Heart left ventricle (tissue), 16 donors: ENCODE results near the gene CSH2. TPM values are rescaled to one million over a fixed set of nuclear protein-coding genes. Genes with fewer than 3 reads are reported as not detected.
"Not testable (repeated sequence)": the region's sequence is repeated elsewhere in the genome, so short reads cannot be mapped to it uniquely, and the experiment has no call there.

ENCODE experiments used
- ATAC-seq, 4 donors: fragments of 200-7000 bp; cut with Tn5 transposase; one replicate each; pipeline ENCODE4 v1.9.1; 2020 to 2022; ENCODE audit warnings: moderate library complexity in 4 of 4, mild to moderate bottlenecking in 3 of 4, moderate number of reproducible peaks in 1 of 4
- DNase-seq, 5 donors: peaks; one replicate each; pipeline ENCODE4 v3.0.0-alpha.2; 2020
- H3K27ac ChIP-seq, 12 donors: fragments of 200-600 bp; sonication (generic) in 4 of 12; one replicate each; pipeline versions ENCODE4 v1.5.0 to v1.8.0; 2016 to 2022; ENCODE audit warnings: mild to moderate bottlenecking in 2 of 12
- H3K27me3 ChIP-seq, 9 donors: fragments of 200-600 bp; sonication (generic) in 2 of 9; one replicate each; pipeline versions ENCODE4 v1.5.1 to v1.8.0; 2016 to 2022; ENCODE audit warnings: mild to moderate bottlenecking in 3 of 9
- H3K36me3 ChIP-seq, 9 donors: fragments of 200-600 bp; sonication (generic) in 2 of 9; one replicate each; pipeline versions ENCODE4 v1.5.0 to v1.8.0; 2018 to 2022; ENCODE audit warnings: mild to moderate bottlenecking in 2 of 9
- H3K4me1 ChIP-seq, 12 donors: fragments of 200-600 bp; sonication (generic) in 4 of 12; one replicate each; pipeline versions ENCODE4 v1.5.0 to v1.8.0; 2016 to 2022; ENCODE audit warnings: mild to moderate bottlenecking in 3 of 12
- H3K4me3 ChIP-seq, 12 donors: fragments of 200-600 bp; sonication (generic) in 4 of 12; one replicate each; pipeline versions ENCODE4 v1.5.0 to v1.8.0; 2017 to 2022; ENCODE audit warnings: mild to moderate bottlenecking in 9 of 12, moderate library complexity in 4 of 12
- H3K9me3 ChIP-seq, 12 donors: fragments of 200-600 bp; sonication (generic) in 4 of 12; one replicate each; pipeline versions ENCODE4 v1.5.0 to v1.8.0; 2016 to 2022; ENCODE audit warnings: mild to moderate bottlenecking in 1 of 12
- CTCF ChIP-seq, 12 donors: fragments of 200-600 bp; sonication (generic) in 4 of 12; IDR thresholded peaks; one replicate each; pipeline versions ENCODE4 v1.5.0 to v1.8.0; 2018 to 2022; ENCODE audit warnings: antibody characterized with exemption in 12 of 12, mild to moderate bottlenecking in 5 of 12
- POLR2A ChIP-seq, 2 donors: fragments of 450-650 bp; IDR thresholded peaks; one replicate each; pipeline ENCODE4 v1.6.1; 2017; ENCODE audit warnings: antibody characterized with exemption in 2 of 2, mild to moderate bottlenecking in 2 of 2, moderate library complexity in 2 of 2
- WGBS, 4 donors: extraction: QIAGEN DNeasy Blood & Tissue Kit in 2 of 4; methylation state at CpG; one replicate each; pipeline versions ENCODE4 v1.1.5 to v1.1.7; 2013 to 2018; 5-methylcytosine and 5-hydroxymethylcytosine counted together
- intact Hi-C, 10 donors: fragments of 100-400 bp; cut with DNase I; formaldehyde crosslinking; loops; one replicate each; pipeline versions ENCODE4 v1.11.1 to v1.14.2; 2022
- polyA plus RNA-seq, 2 donors: library from polyadenylated mRNA; stranded (reverse); fragments of 200-250 nt; gene quantifications; one replicate each; pipeline ENCODE4 v1.2.3, GENCODE V29; 2013
- total RNA-seq, 9 donors: library from RNA; depleted of rRNA in 2 of 9; stranded (reverse); fragments of >200 nt in 2 of 9; fragmentation: NEBNext Ultra II Directional in 3 of 9; extraction: Animal tissue kit (Norgen Biotek cat#: 25700) in 3 of 9; gene quantifications; one replicate each; pipeline versions ENCODE4 v1.1.0 to v1.2.4, GENCODE V29; 2016 to 2023
- donor health status: ischemic (EF 13 %, LVEDD 7.1; RV severe dilation, severe dysfunction).
- donor health status: healthy with polysubstance abuse.
- donor health status: DM: no; HTN: yes; CAD: no.
- donor health status: DM: no; HTN: no; CAD: no.
- donor health status: ischemic (EF 25% LVEDD 6.9; RV normal size, moderate dysfunction).
- donor health status: ischemic (EF 25% LVEDD 5.7; RV mildly dilated, moderate dysfunction).
- donor health status: healthy.
- donor health status: DM: yes; HTN: yes; CAD: no.
- donor health status: ischemic (EF 35%, LVEDD 5.7; RV mildly dilated, moderate dysfunction).
- donor health status: nonischemic (EF 11% LVEDD 7.7; RV severe dilation, severe dysfunction).
- donor health status: DM: yes; HTN: yes; CAD: no.
- donor health status: PGD.
- donor health status: ischemic (EF 29% LVEDD 5.4; RV normal size, mild dysfunction).
- donor health status: nonischemic (EF 23%, LVEDD 6.1; RV moderate dilation, normal function).

The CSH2 gene
- total and polyA plus RNA-seq, 11 donors, result not detected

GRCh38 chr17:63918305-63918704 is 44.8 kb upstream of the CSH2 start:
- H3K27me3 ChIP-seq, result no peaks in the 10 kb centered on the region
- no peaks in the 10 kb centered on the region for H3K9me3 ChIP-seq
- H3K27ac ChIP-seq, result no peak overlapping the region
- no peaks in the 10 kb centered on the region for H3K36me3 ChIP-seq
- WGBS, 4 donors, result 48 to 66% (median 50%) methylated on average over 10 of the region's 10 CpGs
- DNase-seq, result no peak
- H3K4me3 ChIP-seq, result no peak overlapping the region
- intact Hi-C loops, result loop anchor here (2.0 to 10.0 kb wide), 9 partner anchors 68 to 366 kb away; partner anchors contain the start of gene ERN1 (in 2 of the 10)
- H3K4me1 ChIP-seq, result peaks cover 0 to 7% (median 0%) of the 10 kb centered on the region in 12 donors
- peak in 1 of 12 donors; percentile 5 for TF ChIP-seq CTCF (IDR thresholded peaks at IDR 0.05)
- no peak for TF ChIP-seq POLR2A (IDR thresholded peaks at IDR 0.05)
- no peak for ATAC-seq

GRCh38 chr17:63917646-63918045 is 44.2 kb upstream of the CSH2 start:
- Histone ChIP-seq H3K36me3 (no peaks in the 10 kb centered on the region), H3K9me3 (no peaks in the 10 kb centered on the region), H3K27ac (no peak overlapping the region), H3K4me3 (no peak overlapping the region), H3K27me3 (no peaks in the 10 kb centered on the region), H3K4me1 (peaks cover 0 to 7% (median 0%) of the 10 kb centered on the region in 12 donors)
- TF ChIP-seq CTCF (IDR thresholded peaks at IDR 0.05) (no peak), POLR2A (IDR thresholded peaks at IDR 0.05) (no peak)
- 74 to 88% (median 84%) methylated on average over 13 of the region's 13 CpGs for WGBS, 4 donors
- ATAC-seq (no peak), DNase-seq (no peak)
- intact Hi-C loops, result loop anchor here (2.0 to 10.0 kb wide), 9 partner anchors 69 to 367 kb away; partner anchors contain the start of gene ERN1 (in 2 of the 10)

- not testable (repeated sequence) for H3K27ac ChIP-seq, DNase-seq, H3K36me3 ChIP-seq, H3K4me1 ChIP-seq, H3K9me3 ChIP-seq, ATAC-seq, H3K27me3 ChIP-seq, H3K4me3 ChIP-seq
- intact Hi-C loops, result loop anchor here (5.0 to 10.0 kb wide), 5 partner anchors 70 to 368 kb away; partner anchors contain the start of gene ERN1 (in 2 of the 10)
- 86 to 90% (median 89%) methylated on average over 4 to 11 of the region's 11 CpGs for WGBS, 4 donors
Observed at GRCh38 chr17:63917206-63917605, 43.7 kb upstream of the CSH2 start.

- Histone ChIP-seq H3K36me3 (no peaks in the 10 kb centered on the region), H3K27me3 (no peaks in the 10 kb centered on the region), H3K27ac (no peak overlapping the region), H3K4me3 (no peak overlapping the region), H3K9me3 (no peaks in the 10 kb centered on the region), H3K4me1 (peaks cover 0 to 7% (median 0%) of the 10 kb centered on the region in 12 donors)
- intact Hi-C loops, result loop anchor here (5.0 to 10.0 kb wide), 5 partner anchors 71 to 368 kb away; partner anchors contain the start of gene ERN1 (in 2 of the 10)
- 82 to 88% (median 87%) methylated on average over 12 of the region's 12 CpGs for WGBS, 4 donors
- ATAC-seq (no peak), DNase-seq (no peak)
- no peak for TF ChIP-seq CTCF (IDR thresholded peaks at IDR 0.05)
- TF ChIP-seq POLR2A (IDR thresholded peaks at IDR 0.05), result no peak
Observed at GRCh38 chr17:63916566-63917185, 43.2 kb upstream of the CSH2 start.

GRCh38 chr17:63915753-63916152 is 42.3 kb upstream of the CSH2 start:
- intact Hi-C loops, result loop anchor here (5.0 to 10.0 kb wide), 5 partner anchors 72 to 369 kb away; partner anchors contain the start of gene ERN1 (in 2 of the 10)
- H3K9me3 ChIP-seq, H3K27me3 ChIP-seq, H3K4me3 ChIP-seq, H3K36me3 ChIP-seq, H3K27ac ChIP-seq, DNase-seq, ATAC-seq, H3K4me1 ChIP-seq: not testable (repeated sequence)
- WGBS, 4 donors, result 74 to 85% (median 81%) methylated on average over 10 of the region's 10 CpGs
